K562 (cell line): ENCODE data around the gene ARHGAP24.

ENCODE experiments used
- CEBPB ChIP-seq: fragments of 450-650 bp; IDR thresholded peaks from 2 replicates; pipeline ENCODE4 v1.6.1; 2016; ENCODE audit warnings: missing genetic modification characterization, missing compliant biosample characterization
- ESRRA ChIP-seq: fragments of 450-650 bp; IDR thresholded peaks from 2 replicates; pipeline ENCODE4 v1.6.1; 2014; ENCODE audit warnings: low read depth, mild to moderate bottlenecking, moderate library complexity, borderline replicate concordance
- MYC ChIP-seq, 2 experiments: fragments of 250-450 bp in 1 of 2; sonication (Bioruptor Pico) in 1 of 2; IDR thresholded peaks; 2 replicates each; pipeline versions ENCODE4 v1.5.1 to v1.6.1; 2012 to 2021; ENCODE audit warnings: low read depth in 2 of 2, borderline replicate concordance in 1 of 2, improper control_type of control experiment in 1 of 2, low read length in 1 of 2, mild to moderate bottlenecking in 1 of 2, moderate library complexity in 1 of 2
- POLR2AphosphoS5 ChIP-seq: IDR thresholded peaks from 2 replicates; pipeline ENCODE4 v1.6.1; 2011; ENCODE audit warnings: mild to moderate bottlenecking, low read depth, low read length, moderate library complexity; ENCODE audit not compliant: control insufficient read depth, insufficient read depth
- RBFOX2 ChIP-seq: fragments of 200-400 bp; formaldehyde crosslinking; IDR thresholded peaks from 2 replicates; pipeline ENCODE4 v1.6.1; 2017; ENCODE audit warnings: low read depth, mild to moderate bottlenecking, low read length, moderate library complexity
- RFX5 ChIP-seq: IDR thresholded peaks from 2 replicates; pipeline ENCODE4 v1.6.1; 2011; ENCODE audit warnings: low read depth, mild to moderate bottlenecking, improper control_type of control experiment, low read length
- SETDB1 ChIP-seq: IDR thresholded peaks from one replicate; pipeline ENCODE4 v1.6.1; 2012; ENCODE audit warnings: low read length, control low read depth, inconsistent platforms
- ZNF512 ChIP-seq: IDR thresholded peaks from 2 replicates; pipeline ENCODE4 v1.6.1; 2016; ENCODE audit warnings: missing genetic modification characterization, missing compliant biosample characterization
- TF ChIP-seq, protein P1 (sequence below): fragments of 450-650 bp; IDR thresholded peaks from 2 replicates; pipeline ENCODE4 v1.6.1; 2016
- TF ChIP-seq, protein P2 (sequence below): fragments of 250-450 bp; sonication (Bioruptor Pico); IDR thresholded peaks from 2 replicates; pipeline ENCODE4 v1.8.0; 2022; ENCODE audit warnings: moderate library complexity, mild to moderate bottlenecking, inconsistent platforms

GRCh38 chr4:85968945-85969819, 494.2 kb downstream of the ARHGAP24 start:
- TF ChIP-seq, protein P1, sequence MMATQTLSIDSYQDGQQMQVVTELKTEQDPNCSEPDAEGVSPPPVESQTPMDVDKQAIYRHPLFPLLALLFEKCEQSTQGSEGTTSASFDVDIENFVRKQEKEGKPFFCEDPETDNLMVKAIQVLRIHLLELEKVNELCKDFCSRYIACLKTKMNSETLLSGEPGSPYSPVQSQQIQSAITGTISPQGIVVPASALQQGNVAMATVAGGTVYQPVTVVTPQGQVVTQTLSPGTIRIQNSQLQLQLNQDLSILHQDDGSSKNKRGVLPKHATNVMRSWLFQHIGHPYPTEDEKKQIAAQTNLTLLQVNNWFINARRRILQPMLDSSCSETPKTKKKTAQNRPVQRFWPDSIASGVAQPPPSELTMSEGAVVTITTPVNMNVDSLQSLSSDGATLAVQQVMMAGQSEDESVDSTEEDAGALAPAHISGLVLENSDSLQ = no peak
- TF ChIP-seq ESRRA (no peak), CEBPB (no peak), ZNF512 (tag) (no peak), RBFOX2 (no peak), MYC (IDR thresholded peaks at IDR 0.05; ENCODE audit: low read depth, low read length) (no peak), MYC (CRISPR knock-in tag; IDR thresholded peaks at IDR 0.05; ENCODE audit: borderline replicate concordance, low read depth) (no peak), POLR2AphosphoS5 (no peak), RFX5 (no peak), SETDB1 (no peak)
- TF ChIP-seq, protein P2, sequence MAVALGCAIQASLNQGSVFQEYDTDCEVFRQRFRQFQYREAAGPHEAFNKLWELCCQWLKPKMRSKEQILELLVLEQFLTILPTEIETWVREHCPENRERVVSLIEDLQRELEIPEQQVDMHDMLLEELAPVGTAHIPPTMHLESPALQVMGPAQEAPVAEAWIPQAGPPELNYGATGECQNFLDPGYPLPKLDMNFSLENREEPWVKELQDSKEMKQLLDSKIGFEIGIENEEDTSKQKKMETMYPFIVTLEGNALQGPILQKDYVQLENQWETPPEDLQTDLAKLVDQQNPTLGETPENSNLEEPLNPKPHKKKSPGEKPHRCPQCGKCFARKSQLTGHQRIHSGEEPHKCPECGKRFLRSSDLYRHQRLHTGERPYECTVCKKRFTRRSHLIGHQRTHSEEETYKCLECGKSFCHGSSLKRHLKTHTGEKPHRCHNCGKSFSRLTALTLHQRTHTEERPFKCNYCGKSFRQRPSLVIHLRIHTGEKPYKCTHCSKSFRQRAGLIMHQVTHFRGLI = no peak
